ENCODE results near the gene LIG1.
A peak's percentile ranks its signal among the peaks of the same experiment; 100 is the strongest.

The LIG1 gene

DNA sequence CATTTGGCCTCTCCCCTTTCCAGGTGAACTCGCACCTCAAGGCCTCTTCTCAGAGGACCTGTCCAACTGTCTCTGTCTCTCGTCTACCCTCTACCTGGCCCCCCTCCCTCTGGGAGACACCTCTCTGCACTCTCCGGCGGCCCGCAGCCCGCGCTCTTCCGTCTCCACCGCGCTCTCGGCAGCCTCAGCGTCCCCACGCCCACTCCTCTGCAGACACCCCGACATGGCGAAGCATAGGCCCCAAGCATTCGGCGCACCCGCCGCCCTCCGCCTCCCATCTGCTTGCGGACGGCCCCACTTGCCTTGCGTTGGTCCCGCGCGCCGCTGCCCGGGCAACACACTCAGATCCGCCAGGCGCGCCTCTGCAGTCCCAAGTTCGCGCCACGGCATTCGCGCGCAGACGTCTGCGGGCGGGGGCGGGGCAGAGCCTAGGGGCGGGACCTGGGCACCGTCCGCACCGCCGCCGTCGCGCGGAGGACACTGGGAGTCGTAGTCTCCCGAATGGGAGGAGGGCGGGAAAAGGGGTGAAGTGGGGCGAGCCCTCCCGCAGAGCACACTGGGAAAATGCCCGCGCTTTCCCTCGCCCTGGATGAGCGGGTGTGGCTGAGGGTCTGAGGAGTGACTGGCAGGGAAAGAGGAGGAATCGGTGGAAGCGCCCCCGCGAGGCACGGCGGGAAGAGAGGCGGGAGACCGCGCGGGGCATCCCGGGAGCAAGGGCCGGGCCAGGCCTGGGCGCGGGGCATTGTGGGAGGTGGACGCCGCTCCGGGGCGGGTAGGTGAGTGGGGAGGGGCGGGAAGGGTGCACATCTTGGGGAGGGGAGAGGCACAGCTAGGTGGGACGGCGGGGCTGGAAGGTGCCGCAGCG lies at the start of gene LIG1, which contains the start of gene ZSWIM9:
TSS of gene LIG1 (minus strand) at position 406 of the 865 bp plus-strand sequence. CDS start 4,778 bp downstream, outside the sequence.
TSS of gene ZSWIM9 (plus strand) at position 742 of the 865 bp plus-strand sequence. CDS start 1,123 bp downstream, outside the sequence.
- peak; percentile 89 for DNase-seq

DNA sequence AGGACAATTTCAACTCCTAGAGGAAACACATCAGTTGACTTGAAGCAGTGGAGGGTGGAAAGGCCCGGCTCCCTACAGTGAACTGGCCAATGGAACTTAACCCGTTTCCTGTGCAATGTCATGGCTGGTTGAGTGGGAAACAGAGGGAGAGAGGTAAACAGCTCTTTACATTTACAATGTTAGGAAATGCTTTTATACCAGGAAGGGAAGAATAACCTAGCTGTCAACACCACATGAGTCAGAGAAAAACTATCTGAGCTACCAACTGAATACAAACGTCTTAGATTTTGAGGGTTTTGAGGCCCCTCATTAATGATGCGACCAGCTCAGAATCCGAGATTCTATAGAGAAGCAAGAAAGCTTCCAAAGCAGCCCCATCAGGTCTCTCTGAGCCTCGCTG lies 48.9 kb upstream of the LIG1 start:
- no peak for DNase-seq

DNA sequence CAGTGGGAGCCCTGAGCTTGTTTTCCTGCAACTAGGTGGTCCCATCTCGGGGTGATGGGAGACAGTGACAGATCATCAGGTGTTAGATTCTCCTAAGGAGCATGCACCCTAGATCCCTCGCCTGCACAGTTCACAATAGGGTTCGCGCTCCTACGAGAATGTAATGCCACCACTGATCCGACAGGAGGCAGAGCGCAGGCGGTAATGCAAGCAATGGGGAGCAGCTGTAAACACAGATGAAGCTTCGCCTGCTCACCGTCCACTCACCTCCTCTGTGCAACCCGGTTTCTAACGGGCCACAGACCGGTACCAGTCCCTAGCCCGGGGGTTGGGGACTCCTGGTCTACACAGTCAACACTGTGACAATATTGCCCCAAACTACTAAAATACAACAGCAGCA lies 46.8 kb upstream of the LIG1 start:
- no peak for DNase-seq

DNA sequence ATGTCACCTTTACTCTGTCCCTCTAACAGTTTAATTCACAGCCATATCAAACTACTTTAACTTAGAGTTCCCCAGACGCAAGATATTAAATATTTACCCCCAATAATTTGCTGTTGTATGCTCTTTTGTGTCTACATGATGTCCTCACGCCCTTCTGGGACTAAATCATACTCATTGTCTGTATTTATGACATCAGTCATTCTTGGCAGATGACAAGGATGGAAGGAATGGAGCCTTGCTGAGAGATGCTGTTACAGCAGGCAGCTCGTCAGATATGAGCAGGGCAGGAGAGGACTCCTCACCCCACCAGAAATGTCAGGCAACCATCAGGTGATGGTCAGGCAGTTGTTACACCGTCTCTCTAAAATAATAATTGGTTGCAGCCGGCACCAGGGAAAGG lies 43.8 kb upstream of the LIG1 start:
- no peak for DNase-seq

DNA sequence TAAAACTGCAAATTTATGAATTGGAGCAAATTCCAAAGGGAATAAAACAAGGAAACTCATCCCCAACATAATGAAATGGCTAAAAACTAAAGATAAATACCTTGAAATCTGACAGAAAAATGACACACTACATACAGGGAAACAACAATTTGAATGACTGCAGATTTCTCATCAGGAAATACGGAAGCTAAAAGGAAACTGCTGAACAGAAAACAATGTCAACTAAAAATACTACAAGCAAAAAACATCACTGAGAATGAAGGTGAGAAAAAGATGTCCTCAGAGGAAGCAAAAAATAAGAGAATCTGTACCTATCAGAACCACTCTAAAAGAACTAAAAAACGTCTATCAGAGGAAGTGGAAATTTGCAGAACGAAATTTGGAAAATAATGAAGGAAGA lies 39.9 kb upstream of the LIG1 start:
- no peak for DNase-seq

DNA sequence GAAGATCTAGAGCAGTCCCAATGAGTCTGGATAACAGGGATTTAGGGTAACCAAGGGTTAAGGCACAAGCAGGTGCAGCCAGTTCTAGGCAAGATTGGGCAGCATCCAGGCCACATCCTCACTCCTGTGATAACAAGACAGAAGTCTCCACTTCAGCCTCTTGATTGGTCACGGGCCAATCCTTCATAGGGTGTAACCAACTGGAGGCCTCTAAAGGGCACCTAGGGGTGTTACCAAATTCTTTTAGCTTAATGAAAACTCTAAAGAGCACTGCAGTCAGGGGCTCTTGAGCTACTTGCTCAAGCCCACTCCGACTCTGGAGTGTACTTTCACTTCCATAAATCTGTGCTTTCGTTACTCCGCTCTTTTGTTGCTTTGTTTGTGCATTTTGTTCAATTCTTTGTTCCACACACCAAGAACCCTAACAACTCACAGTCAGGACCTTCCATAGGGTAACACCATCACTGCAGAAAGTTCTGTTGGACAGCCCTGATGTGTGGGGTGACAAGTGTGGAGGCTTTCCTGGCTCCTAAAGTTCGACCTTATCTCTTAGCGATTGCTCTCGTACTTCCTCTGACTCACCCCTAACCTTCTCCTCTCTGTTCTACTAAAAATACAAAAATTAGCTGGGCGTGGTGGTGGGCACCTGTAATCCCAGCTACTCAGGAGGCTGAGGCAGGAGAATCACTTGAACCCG lies 36.4 kb upstream of the LIG1 start:
- no peak for DNase-seq

DNA sequence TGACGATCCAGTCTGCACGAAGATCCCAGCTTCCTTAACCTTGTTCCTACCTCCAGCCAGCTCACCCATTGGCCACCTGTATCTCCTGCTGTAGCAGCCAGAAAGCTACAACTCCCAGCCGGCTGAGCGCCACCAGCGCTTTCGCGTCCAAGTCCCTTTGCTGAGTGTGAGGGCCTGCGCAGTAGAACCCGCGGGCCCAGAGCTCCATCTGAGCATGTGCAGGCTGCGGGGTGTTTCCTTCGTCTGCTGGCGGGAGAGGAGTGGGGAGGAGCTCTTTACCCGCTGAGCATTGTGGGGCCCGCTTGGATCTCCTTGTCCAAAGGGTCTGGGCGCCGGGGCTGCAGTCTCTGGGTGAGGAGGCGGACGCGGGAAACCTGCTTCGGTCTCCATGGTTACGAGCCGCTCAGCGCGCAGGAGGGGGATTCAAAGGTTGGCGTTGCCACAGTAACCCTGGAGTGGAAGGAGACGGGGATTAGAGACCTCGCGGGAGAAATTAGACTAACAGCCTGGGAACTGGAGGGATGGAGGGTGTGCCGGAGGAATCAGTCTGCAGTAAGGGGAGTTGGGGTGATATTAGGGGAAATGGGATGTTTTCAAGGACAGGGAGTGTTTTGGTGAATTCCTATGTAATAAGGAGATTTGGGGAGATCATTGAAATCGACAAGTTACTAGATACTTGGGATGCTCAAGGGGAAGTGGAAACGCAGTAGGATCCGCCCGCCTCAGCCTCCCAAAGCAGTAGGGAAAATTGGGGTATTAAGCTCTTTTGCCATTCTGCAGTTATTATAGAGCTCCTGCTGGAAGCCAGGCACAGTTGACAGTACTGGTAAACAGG lies 33.9 kb upstream of the LIG1 start:
- peak; percentile 99 for DNase-seq

DNA sequence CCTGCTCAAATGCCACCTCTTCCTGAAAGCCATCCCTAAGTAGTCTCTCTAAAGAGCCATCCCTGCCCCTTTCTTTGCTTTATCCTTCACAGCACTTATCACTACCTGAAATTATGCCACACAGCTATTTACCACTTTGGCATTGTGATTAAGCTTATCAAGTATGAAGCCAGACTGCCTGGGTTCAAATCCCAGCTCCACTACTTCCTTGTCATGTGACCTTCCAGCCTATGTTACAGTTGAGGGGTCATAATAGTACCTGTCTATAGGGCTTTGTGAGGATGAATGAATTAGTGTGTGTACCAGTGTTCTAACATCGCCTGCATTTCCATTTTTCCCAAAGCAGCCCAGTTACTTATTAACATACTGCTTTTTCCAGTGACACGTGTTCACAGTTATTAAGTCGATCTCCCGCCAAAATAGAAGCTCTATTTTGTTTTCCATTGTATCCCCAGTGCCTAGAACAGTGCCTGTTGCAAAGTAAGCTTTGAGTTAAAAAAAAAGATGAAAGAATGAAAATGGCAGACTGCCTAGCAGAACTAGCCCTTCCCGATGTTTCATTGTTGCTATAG lies 33.2 kb upstream of the LIG1 start:
- peak; percentile 9 for DNase-seq

DNA sequence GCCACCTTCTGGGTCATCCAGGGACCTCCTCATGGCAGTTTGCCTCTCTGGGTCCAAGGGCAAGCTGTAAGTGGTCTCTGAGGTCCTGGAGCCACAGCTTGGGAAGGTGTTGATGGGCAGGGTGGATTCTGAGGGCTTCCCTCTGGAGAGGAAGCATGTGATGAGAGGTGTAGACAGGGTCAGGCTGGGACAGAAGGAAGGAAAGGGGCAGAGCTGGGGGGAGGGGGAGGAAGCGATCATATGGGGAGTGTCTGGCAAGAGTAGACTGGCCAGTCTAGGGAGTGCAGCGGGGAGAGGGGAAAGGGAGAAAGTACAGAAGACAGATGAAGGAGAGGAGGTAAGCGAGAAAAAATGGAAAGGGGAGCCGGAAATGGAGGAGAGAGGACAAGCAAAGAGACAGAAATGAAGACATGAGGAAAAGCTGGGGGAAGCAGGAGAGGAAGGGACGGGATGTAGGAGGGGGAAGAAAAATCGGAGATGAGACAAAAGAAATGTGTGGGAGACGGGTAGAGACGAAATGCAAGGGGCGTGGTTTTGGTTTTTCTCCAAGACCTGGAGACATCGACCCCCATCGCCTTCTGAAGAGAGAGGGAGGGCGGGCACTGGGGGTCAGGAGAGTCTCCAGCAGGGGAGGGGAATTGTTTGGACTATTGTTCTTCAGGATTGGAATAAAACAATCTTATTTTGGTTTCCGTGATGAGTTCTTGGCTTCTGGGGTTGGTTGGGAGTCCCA lies 27.0 kb upstream of the LIG1 start:
- DNase-seq, result no peak

DNA sequence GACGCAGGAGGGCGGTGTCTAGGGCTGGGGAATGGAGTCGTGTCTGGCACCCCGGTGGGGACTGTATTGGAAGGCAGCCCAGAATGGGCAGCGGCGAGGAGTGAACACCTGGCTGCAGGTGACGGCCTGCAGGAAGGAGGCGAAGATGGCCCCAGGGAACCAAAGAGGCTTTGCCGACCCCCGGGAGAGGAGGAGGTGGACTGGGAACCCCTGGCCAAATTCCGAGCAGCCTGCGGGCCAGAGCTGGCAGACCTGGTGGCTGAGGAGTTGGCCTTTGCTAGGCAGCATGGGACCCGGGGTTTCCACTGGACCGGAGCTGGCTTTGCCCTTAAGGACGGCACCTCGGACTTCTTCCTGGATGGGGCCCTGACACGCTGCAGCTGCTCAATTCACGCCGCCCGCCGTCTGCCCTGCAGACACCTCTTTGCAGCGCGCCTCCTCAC lies 26.2 kb upstream of the LIG1 start:
- DNase-seq, result no peak

DNA sequence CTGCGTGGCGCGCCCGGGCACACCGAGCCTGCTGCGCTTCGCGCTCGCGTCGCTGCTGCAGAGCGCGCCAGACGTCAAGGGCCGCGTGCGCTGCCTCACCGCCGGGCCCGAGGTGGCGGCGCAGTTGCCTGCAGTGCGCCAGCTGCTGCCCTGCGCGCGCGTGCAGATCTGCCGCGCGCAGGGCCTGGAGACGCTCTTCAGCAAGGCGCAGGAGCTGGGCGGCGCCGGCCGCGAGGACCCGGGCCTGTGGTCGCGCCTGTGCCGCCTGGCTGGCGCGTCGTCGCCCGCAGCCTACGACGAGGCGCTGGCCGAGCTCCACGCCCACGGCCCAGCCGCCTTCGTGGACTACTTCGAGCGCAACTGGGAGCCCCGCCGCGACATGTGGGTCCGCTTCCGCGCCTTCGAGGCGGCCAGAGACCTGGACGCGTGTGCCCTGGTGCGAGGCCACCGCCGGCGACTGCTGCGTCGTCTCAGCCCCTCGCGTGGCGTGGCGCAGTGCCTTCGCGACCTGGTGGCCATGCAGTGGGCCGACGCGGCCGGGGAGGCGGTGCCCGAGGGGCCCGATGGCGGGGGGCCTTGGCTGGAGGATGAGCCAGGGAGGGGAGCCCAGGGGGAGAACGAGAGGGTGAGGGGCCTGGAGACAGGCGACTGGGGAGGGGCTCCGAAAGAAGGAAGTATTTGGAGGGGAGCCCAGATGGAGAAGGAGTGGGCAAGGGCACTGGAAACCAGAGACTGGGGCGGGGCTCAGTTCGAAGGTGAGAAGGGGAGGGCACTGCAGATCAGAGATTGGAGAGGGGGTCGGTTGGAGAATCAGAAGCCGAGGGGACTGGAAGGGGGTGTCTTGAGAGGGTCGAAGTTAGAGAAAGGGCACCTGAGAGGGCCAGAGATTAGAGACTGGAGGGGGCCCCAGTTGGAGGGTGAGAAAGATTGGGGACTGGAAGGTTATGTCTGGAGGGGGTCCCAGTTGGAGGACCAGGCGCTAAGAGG lies 25.0 kb upstream of the LIG1 start:
- no peak for DNase-seq

DNA sequence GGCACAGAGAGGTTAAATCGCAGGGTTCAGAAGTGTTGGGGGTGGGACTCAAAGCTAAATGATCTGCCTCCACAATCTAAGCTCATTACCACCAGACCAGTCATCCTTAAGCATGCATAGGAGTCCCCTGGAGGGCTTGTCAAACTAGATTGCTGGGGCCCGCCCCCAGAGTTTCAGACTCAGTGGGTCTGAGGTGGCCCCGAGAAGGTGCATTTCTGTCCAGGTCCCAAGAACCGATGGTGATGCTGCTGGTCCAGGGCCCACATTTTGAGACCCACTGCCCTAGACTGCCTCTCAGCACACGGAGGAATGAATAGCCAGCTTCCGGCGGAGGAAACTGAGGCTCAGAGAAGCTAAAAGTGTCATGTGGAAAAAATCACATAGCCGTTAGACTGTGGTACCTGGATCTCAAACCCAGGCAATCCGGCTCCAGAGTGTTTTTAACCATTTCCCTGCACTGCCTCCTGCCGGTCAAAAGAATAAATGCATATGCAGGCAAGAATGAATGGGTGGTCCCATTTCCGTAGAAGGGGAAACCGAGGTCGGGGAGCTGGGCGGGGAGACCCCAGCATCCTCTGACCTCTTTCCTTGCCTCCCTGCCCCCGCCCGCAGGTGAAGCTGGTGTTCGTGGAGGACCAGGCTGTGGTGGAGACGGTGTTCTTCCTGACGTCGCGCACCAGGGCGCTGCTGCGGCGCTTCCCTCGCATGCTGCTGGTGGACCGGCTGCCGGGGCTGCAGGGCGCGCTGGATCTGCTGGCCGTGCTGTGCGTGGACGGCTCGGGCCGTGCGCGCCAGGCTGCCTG lies 24.1 kb upstream of the LIG1 start:
- no peak for DNase-seq

DNA sequence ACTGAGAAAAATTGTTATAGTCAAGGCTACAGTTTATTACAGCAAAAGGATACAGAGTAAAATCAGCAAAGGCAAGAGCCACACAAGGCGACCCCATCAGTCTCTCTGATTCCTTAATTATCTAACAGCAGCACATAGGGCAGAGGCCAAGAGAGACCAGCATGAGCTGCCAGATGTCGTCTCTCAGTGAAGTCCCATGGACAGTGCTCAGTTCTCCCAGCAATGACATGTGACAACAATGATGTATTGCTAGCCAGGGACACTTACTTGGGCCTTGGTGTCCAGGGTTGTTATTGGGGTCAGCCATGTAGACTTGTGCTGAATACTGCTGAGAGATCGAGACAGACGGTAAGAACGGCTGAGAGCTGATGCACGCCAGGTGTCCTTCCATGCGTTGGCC lies 22.6 kb upstream of the LIG1 start:
- no peak for DNase-seq

DNA sequence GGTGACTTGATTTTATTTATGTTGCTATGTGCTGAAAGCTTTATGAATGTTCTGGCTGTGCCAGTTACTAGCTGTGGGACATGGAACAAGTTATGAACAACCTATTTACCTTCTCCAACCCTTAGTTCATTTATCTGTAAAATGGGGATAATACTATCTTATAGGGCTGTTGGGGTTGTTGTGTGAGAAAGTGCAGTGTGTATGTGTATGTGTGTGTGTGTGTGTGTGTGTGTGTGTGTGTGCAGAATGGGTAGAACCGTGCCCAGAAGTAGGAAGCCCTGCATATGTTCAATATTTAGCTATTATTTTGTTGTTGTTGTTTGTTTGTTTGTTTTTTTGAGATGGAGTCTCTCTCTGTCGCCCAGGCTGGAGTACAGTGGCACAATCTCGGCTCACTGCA lies 20.7 kb upstream of the LIG1 start:
- no peak for DNase-seq

DNA sequence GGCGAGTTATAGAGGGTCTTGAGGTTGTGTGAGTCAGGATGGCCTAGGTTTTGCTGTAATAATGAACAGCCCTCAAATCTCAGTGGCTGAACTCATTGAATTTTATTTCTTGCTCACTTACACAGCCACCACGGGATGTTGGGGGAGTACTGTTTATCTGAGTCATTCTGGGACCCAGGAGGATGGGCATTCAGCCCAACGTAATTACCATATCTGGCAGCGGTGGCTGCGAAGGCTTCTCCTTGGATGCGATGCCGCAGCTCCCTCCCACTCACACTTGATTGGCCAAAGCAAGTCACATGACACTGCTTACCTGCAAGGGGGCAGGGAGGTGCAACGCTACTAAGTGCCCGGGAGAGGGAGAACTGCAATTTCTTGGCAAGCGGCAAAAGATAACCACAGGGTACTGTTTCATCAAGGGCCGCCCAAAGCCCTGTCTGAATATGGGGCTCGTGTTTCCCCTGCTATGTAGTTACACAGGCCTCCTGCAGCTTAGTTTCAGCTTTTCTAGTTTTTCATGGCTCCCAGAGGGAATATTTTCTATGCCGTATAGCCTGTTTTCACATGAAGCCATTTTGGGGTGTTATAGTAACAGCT lies 20.2 kb upstream of the LIG1 start:
- no peak for DNase-seq

DNA sequence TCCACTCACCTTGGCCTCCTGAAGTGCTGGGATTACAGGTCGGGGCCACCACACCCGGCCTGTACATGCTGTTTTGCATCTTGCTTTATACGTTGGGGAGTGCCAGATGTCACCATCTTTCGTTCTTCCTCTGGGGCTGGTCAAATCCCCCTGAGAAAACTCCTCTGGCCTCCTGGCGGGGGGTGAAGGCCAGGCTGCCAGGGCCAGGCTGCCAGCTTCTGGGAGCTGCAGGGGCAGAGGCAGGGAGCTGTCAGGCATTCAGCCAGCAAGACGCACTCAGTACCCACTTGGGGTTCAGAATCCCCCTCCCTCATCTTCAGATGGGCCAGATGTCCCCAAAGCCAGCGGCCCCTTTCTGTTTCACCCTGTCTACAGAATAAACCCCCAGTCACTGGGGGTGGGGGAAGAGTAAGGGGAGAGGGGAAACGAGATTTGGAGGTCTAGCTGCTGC lies 16.4 kb upstream of the LIG1 start:
- DNase-seq, result no peak

DNA sequence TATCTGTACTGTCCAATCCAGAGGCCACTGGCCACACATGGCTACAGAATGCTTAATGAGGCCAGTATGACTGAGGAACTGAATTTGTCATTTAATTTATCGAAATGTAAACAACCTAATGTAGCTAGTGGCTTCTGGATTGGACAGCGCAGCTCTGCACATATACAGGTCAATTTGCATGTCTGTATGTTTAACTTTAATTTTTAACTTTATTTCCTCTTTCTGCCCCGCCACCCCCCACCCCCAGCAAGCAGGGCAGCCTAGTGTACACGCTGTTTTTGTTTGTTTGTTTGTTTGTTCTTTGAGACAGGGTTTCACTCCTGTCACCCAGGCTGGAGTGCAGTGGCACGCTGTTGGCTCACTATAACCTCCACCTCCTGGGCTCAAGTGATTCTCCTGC lies 15.9 kb upstream of the LIG1 start:
- no peak for DNase-seq

DNA sequence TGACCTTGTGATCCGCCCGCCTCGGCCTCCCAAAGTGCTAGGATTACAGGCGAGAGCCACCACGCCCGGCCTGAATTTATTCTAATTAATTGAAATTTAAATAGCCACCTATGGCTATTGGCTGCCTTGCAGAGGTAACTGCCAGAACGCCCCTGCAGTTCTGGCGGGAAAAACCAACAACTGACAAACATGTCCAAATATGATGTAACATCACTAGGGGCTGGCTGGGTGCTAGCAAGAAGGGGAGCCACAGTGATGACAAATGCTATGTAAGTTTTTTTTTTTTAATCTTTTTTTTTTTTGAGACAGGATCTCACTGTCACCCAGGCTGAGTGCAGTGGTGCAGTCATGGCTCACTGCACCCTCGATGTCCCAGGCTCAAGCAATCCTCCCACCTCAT lies 13.2 kb upstream of the LIG1 start:
- no peak for DNase-seq

DNA sequence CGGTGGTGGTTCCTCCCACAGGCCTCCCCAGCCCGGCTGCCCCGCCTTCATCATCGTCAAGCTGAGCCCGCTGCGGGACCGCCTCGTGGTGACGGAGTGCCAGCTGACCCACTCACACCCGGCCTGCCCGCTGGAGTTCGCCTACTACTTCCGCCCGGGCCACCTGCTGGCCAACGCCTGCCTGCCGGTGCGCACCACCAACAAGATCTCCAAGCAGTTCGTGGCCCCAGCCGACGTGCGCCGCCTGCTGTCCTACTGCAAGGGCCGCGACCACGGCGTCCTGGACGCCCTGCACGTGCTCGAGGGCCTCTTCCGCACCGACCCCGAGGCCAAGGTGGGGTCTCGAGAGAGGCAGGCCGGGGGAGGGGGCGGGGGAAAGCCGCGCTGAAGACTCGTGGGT lies 12.3 kb upstream of the LIG1 start:
- no peak for DNase-seq

DNA sequence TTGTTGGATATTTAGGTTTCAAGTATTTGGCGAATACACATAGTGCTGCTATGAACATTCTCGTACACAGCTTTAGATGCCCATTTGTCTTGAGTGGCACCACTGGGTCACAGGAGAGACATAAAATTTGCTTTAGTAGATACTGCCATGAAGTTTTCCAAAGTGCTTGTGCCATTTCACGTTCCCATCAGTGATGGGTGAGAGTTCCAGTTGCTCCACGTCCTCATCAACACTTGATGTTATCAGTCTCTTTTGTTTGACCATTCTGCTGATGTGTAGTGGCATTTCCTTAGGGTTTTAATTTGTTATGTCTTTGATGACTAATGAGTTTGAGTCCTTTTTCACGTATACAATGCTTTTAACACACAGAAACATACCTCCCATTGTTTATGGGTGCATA lies 11.4 kb upstream of the LIG1 start:
- DNase-seq, result no peak

Measured in DMS153 (cell line).